GM18517 (cell line): ENCODE data around the gene RHEB.

Source experiments
- ATAC-seq: cut with Tn5 transposase; IDR thresholded peaks from one replicate; pipeline ENCODE4 v1.9.1; 2021; ENCODE audit warnings: mild to moderate bottlenecking, moderate library complexity; ENCODE audit not compliant: unreplicated experiment

Gene RHEB

DNA sequence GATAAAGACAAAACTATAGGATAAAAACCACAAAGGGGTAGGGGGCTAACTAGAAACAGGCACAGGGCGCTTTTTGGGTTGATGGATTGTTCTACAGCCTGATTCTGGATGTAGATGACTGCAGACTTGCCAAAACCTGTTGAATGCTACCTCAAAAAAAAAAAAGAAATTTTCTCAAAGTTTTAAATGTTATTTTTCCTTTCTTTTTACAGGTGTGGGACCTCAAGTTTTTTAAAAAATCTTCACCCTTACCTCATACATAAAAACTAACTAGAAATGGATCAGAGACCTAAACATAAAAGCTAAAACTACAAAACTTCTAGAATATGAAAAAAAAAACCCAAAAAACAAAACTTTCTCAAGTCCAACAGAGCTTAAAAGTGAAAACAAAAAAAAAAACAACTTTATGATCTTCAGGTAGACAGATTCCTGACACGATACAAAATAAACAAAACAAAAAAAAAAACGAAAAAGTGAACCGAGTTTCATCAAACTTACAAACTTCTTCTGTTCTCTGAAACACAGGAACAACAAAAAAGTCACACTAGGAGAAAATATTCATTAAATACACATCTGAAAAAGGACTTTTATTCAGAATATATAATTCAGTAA, 14.9 kb downstream of the RHEB start:
- ATAC-seq = no peak

- no peak for ATAC-seq
Observed at GRCh38 chr7:151503902-151504714, 15.6 kb downstream of the RHEB start.

- ATAC-seq = no peak
Observed at GRCh38 chr7:151501676-151502075, 18.0 kb downstream of the RHEB start.

- no peak for ATAC-seq
Observed at GRCh38 chr7:151498495-151498894, 21.2 kb downstream of the RHEB start.

- ATAC-seq = no peak
Observed at GRCh38 chr7:151497306-151497871, 22.3 kb downstream of the RHEB start.

- no peak for ATAC-seq
Observed at GRCh38 chr7:151495360-151495759, 24.3 kb downstream of the RHEB start.

GRCh38 chr7:151494298-151495284, 25.1 kb downstream of the RHEB start:
- no peak for ATAC-seq

DNA sequence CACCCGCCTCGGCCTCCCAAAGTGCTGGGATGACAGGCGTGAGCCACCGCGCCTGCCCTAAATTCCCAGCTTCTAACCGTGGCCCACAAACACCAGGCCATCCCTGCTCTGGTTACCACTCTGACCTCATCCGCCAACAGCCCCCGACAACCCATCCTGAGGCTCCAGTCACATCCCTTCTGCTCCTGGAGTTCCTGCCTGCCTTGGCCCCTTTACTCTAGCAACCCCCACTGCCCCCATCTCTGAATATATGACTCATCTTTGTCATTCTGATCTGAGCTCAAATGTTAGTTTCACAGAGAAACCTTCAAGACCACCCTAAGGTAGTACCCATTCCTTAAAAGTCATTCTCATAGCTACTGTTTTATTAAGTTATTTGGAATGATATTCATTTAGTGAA, 26.6 kb downstream of the RHEB start:
- no peak for ATAC-seq

DNA sequence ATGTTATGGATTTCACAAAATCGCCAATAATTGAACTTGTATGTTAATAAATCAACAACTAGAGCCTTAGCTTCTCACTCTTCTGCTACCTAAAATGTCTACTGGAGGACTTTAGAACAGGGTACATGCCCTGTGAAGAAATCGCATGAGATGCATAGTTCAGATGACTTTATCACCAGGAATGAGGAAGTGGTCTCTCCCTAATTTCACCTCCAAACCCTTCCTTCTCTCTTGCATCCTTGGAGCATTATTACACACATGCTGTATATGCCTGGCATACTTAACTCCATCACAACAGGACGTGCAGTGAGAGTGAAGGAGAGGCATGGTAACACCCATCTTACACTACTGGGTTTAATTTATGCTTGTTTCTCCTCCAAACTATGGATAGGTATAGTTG, 27.8 kb downstream of the RHEB start:
- no peak for ATAC-seq

- ATAC-seq = no peak
Observed at GRCh38 chr7:151490456-151491105, 29.1 kb downstream of the RHEB start.

DNA sequence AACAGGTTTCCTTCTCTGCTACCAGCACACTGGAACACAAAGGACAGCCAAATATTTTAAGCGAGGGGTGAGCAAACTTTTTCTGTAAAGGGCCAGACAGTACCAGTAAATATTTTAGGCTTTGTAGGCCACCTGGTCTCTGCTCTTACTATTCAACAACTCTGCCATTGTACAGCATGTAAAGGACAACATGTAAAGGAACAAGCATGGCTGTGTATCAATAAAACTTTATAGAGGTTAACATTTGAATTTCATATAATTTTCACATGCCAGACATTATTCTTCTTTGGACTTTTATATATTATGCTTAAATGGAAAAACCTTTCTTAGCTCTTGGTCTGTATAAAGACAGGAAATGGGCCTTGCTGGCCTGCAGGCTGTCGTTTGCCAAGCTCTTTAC, 30.2 kb downstream of the RHEB start:
- ATAC-seq = no peak

DNA sequence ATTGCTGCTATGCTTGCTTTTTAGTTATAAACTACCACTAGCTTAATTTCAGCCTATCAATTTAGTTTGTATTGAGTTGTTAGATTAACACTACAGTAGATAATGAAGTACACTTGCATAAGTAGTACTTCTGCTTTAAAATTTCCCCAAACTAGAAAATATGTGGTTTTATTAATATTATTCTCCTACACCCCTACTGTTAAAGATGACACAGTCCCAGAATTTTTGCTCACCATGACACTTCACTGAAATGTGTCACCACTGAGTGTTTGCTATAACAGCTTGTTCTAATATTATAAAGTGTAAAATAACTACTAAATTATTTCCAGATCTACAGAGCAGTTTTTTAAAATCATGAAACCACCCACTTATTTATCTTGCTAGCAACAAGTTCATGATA, 31.6 kb downstream of the RHEB start:
- ATAC-seq = no peak

DNA sequence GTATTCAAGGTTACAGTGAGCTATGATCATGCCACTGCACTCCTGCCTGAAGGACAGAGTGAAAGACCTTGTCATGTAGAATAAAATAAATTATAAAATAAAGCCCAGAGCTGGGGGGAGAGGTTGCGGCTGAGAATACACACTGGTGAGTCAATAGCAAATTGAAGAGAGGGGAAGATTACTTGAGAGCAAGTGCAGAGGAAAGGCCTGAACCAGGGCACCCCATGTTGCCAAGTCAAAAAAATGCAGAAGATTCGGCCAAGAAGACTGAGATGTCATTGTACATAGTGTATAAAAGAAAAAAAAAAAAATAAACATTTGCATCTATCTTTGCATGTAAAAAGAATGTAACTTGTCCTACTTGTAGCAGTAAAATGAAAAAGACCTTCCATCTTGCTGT, 32.5 kb downstream of the RHEB start:
- no peak for ATAC-seq

DNA sequence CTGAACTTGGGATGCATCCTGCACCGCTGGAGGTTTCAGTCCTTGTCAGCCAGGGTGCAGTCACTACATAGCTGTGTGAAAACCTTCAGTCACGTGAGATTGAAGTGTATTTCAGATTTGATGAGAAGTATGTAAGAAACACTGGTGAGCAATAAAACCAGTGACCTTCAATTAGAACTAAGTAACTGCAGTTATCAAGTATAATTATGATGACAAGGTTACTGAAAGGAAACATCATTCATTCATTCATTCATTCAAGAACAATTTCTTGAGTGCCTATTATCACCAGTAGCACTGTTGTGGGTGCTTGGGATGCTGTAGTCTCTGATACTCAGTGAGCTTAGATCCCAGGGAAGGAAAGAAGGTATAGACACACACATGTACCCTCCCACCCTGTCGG, 33.6 kb downstream of the RHEB start:
- no peak for ATAC-seq

DNA sequence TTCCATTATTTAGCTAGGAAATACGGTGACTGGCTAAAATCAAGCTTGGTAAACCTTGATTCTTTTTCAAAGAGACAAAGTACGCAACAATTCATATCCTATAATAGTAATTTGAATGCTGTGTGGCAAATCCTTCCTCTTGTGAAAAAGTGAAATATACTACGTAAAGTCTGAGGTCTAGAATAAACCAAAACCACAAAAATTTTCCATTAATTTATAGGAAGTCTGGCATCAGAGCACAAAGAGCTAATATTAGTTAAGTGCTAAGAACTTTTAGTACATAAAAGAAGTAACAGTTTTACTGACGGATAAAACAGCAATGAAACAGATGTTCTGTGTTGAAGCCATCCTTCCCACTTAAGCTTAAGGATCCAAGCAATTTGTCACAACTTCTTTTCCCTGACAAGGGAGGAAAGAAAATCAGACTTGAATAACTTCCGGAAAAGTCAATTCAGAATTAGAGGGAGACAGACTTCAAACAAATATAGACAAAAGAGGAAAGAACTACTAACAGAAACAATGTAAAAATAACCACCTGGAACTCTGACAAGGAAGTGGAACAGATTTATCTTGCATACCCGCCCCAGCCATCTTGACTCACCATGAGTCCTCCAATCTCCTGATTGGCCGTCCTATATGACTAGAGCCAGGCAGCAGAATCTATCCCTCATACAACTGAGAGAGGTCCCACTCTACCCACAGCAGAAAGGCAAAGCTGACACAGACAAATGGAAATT, 34.6 kb downstream of the RHEB start:
- no peak for ATAC-seq

DNA sequence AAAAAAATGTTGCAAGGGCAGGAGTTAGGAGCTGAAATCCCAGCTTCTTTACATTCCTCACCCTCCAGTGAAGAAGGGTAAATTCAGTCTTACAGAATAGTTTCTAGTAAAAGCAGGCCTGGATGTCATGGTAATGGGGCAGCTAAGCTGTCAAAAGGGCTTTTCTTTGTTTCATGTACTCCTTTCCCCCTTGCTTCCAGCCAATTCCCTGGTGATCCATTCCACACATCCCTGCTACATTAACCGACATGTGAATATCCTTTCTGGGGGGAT, 36.0 kb downstream of the RHEB start:
- no peak for ATAC-seq

DNA sequence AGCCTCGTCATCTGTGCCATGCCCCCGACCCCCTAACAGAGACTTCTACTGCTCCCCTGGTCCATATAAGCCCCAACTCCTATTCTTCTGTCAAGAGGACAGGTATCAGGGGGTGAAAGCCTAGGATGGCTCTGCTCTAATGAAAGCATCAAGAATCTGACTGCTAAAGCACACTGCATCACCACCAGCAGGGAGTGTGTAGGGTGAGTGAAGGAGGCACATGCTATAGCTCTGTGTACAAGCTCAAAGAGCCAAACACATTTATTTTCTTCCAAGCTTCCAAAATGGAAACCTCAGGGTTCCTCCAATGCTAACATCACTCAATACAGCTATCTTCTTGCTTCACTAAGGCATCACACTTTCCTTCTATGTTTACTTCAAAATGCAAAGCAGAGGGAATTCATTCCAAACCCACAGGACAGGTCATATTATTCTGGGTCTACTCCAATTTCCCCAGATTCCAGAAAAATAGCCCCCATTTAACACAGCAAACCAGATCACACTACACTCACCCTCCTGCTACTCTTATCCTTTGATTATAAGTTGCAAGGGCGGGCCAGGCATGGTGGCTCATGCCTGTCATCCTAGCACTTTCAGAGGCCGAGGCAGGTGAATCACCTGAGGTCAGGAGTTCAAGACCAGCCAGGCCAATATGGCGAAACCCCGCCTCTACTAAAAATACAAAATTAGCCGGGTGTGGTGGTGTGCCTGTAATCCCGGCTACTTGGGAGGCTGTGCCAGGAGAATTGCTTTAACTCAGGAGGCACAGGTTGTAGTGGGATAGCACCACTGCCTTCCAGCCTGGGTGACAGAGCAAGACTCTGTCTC, 36.6 kb downstream of the RHEB start:
- ATAC-seq = no peak

DNA sequence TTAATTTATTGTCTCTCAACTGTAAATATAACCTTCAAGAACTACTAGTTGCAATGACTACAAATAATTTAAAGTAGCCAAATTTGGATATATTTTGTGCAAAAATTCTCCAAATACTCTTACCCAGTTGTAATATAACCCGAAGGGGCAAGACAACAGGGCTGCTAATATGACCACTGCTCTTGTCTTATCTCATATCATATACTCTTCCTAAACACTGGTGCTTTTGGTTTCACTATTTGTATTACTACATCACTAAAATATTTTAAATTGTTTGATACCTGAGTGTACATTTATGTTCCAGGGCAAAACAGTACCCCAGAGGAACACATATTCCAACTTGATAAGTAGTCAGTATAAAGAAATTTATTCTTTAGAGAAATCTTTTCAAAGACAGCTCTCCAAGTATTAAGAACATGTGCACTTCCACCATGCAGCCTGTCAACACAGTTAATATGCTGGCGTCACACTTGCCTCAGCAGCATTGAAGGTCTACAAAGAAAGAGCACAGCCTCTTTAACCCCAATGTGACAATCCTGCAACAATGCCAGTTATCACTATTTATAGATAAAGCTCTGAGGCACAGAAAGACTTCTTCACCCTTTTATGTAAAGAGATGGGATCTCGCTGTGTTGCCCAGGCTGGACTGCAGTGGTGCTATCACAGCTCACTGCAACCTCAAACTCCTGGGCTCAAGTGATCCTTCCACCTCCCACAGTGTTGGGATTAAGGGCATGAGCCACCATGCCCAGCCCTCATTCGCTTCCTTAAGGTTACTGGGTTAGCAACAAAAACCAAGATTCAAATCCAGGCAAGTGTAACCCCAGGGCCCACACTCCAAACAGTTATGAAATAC, 37.8 kb downstream of the RHEB start:
- ATAC-seq = no peak
